ENCODE measurements around the gene CYP21A2.
"Not testable (repeated sequence)": the region's sequence is repeated elsewhere in the genome, so short reads cannot be mapped to it uniquely, and the experiment has no call there.

DNA sequence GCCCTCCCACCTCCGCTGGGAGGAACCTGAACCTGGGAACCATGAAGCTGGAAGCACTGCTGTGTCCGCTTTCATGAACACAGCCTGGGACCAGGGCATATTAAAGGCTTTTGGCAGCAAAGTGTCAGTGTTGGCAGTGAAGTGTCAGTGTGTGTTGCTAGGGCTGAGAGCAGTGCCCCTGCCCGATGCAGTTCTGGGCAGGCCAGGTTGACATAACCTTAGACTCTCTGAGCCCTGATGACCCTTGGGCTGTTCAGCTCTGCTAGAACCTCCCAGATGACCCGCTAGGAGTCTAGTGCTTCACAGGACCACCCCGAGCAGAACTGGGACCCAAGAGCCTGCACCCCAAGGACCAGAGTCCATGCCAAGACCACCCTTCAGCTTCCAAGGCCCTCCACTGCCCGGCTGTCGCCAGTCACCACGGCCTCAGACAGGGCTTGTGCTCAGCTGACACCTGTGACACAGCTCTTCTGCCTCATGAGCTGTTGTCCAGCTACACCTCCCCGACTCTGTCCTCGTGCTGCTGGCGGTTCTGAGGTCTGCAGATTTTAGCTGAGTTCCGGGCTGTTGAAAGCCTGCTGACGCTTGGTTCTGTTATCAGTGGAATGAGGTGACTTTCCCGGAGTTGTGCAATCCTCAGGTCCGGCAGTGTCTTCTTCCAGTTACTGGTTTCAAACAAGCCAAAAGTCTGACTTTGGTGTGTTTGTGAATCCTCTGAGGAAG lies 35.5 kb upstream of the CYP21A2 start:
- TF ChIP-seq, protein P1, sequence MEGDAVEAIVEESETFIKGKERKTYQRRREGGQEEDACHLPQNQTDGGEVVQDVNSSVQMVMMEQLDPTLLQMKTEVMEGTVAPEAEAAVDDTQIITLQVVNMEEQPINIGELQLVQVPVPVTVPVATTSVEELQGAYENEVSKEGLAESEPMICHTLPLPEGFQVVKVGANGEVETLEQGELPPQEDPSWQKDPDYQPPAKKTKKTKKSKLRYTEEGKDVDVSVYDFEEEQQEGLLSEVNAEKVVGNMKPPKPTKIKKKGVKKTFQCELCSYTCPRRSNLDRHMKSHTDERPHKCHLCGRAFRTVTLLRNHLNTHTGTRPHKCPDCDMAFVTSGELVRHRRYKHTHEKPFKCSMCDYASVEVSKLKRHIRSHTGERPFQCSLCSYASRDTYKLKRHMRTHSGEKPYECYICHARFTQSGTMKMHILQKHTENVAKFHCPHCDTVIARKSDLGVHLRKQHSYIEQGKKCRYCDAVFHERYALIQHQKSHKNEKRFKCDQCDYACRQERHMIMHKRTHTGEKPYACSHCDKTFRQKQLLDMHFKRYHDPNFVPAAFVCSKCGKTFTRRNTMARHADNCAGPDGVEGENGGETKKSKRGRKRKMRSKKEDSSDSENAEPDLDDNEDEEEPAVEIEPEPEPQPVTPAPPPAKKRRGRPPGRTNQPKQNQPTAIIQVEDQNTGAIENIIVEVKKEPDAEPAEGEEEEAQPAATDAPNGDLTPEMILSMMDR (optimal IDR thresholded peaks at IDR 0.05 in 1 of 3, IDR thresholded peaks at IDR 0.05 in 1 of 3, conservative IDR thresholded peaks at IDR 0.05 in 1 of 3; ENCODE audit: extremely low read depth in 1 of 3, insufficient read depth in 2 of 3, low read length in 3 of 3): not testable (repeated sequence)
- not testable (repeated sequence) for TF ChIP-seq EZH2 (IDR thresholded peaks at IDR 0.05; ENCODE audit: low read length)
